CD4-positive, alpha-beta memory T cell (primary cell): ENCODE results near the gene EIF2S2. TPM values are rescaled to one million over a fixed set of nuclear protein-coding genes. Genes with fewer than 3 reads are reported as not detected.

Experiments used
- CTCF ChIA-PET: fragments of 350-600 bp; sonication (Branson Sonifier 250); formaldehyde crosslinking; loops from one replicate; lab custom pipeline; 2021; ENCODE audit warnings: inconsistent platforms; ENCODE audit not compliant: partially characterized antibody; lab: Charles Lee
- POLR2A ChIA-PET: fragments of 350-600 bp; sonication (Branson Sonifier 250); formaldehyde crosslinking; loops from one replicate; lab custom pipeline; 2021; ENCODE audit not compliant: partially characterized antibody; lab: Charles Lee
- DNase-seq, 5 donors: peaks; one replicate each; pipeline versions ENCODE4 v3.0.0 to v3.0.0-alpha.2; 2020 to 2022; ENCODE audit warnings: mixed read lengths in 1 of 5
- H3K27ac ChIP-seq: one replicate; pipeline ENCODE4 v1.7.0; 2013; ENCODE audit warnings: low read depth, low read length
- H3K27me3 ChIP-seq: 2 replicates; pipeline ENCODE4 v1.7.0; 2013; ENCODE audit warnings: mild to moderate bottlenecking, low read length, moderate library complexity; ENCODE audit not compliant: insufficient read depth
- H3K36me3 ChIP-seq: 2 replicates; pipeline ENCODE4 v1.7.0; 2013; ENCODE audit warnings: mild to moderate bottlenecking, low read length, moderate library complexity; ENCODE audit not compliant: insufficient read depth
- H3K4me1 ChIP-seq: 2 replicates; pipeline ENCODE4 v1.7.0; 2013; ENCODE audit warnings: mild to moderate bottlenecking, low read length, moderate library complexity; ENCODE audit not compliant: insufficient read depth
- H3K4me3 ChIP-seq, 2 donors: one replicate each; pipeline ENCODE4 v1.7.0; 2013; ENCODE audit warnings: low read length in 2 of 2, mild to moderate bottlenecking in 1 of 2
- H3K9me3 ChIP-seq, 2 donors: one replicate each; pipeline ENCODE4 v1.7.0; 2013; ENCODE audit warnings: low read length in 2 of 2, control low read depth in 1 of 2; ENCODE audit not compliant: control insufficient read depth in 1 of 2
- H3K27ac Mint-ChIP-seq, 7 donors: one replicate each; pipeline ENCODE4 v1.8.0; 2020 to 2021; ENCODE audit warnings: mixed read lengths in 7 of 7, mild to moderate bottlenecking in 6 of 7, inconsistent platforms in 3 of 7, moderate library complexity in 3 of 7
- H3K27me3 Mint-ChIP-seq, 2 donors: one replicate each; pipeline ENCODE4 v1.8.0; 2020 to 2021; ENCODE audit warnings: mixed read lengths in 2 of 2
- H3K36me3 Mint-ChIP-seq, 2 donors: one replicate each; pipeline ENCODE4 v1.8.0; 2020 to 2021; ENCODE audit warnings: mixed read lengths in 2 of 2, inconsistent platforms in 1 of 2, mild to moderate bottlenecking in 1 of 2
- H3K4me1 Mint-ChIP-seq, 4 donors: one replicate each; pipeline ENCODE4 v1.8.0; 2020 to 2021; ENCODE audit warnings: mixed read lengths in 4 of 4, mild to moderate bottlenecking in 1 of 4
- H3K4me3 Mint-ChIP-seq, 8 donors: one replicate each; pipeline ENCODE4 v1.8.0; 2020 to 2021; ENCODE audit warnings: mixed read lengths in 8 of 8, mild to moderate bottlenecking in 7 of 8, moderate library complexity in 6 of 8, inconsistent platforms in 3 of 8
- H3K9me3 Mint-ChIP-seq, 8 donors: one replicate each; pipeline ENCODE4 v1.8.0; 2020 to 2021; ENCODE audit warnings: mixed read lengths in 8 of 8, mild to moderate bottlenecking in 5 of 8, inconsistent platforms in 3 of 8, moderate library complexity in 1 of 8
- intact Hi-C: fragments of 100-400 bp; cut with micrococcal nuclease; formaldehyde crosslinking; loops from one replicate; pipeline ENCODE4 v1.15.1; 2023
- polyA plus RNA-seq, 2 donors: library from polyadenylated mRNA; unstranded; fragments of 300-500 nt; fragmentation: Illumina TruSeq; gene quantifications; one replicate each; pipeline ENCODE4 v1.2.3, GENCODE V29; 2021
- total RNA-seq, 2 experiments: library from RNA; stranded (reverse); gene quantifications; one replicate each; pipeline ENCODE4 v1.2.3, GENCODE V29; 2021

Gene EIF2S2
- total and polyA plus RNA-seq, 4 experiments from 2014 or later = 26.3 to 53.1 (median 43.1) TPM

GRCh38 chr20:34131491-34131890 lies 19.4 kb upstream of the EIF2S2 start:
- H3K27me3 Mint-ChIP-seq = peaks cover 0 to 2% of the 10 kb centered on the region in 2 donors
- peaks cover 0 to 2% (median 0%) of the 10 kb centered on the region in 8 donors for H3K9me3 Mint-ChIP-seq
- H3K36me3 ChIP-seq = no peaks in the 10 kb centered on the region
- intact Hi-C loops = no loop called here
- no peak overlapping the region for H3K27ac ChIP-seq
- no peak overlapping the region for H3K4me3 ChIP-seq
- H3K9me3 ChIP-seq = no peaks in the 10 kb centered on the region
- no peak for DNase-seq
- peak overlapping the region in 1 of 7 donors; percentile 35 for H3K27ac Mint-ChIP-seq
- no peaks in the 10 kb centered on the region for H3K36me3 Mint-ChIP-seq
- no peak overlapping the region for H3K4me3 Mint-ChIP-seq
- H3K4me1 Mint-ChIP-seq = peaks cover 4 to 6% (median 4%) of the 10 kb centered on the region in 4 donors
- no peaks in the 10 kb centered on the region for H3K27me3 ChIP-seq
- peaks cover 4% of the 10 kb centered on the region for H3K4me1 ChIP-seq
- ChIA-PET POLR2A (no interaction called here), CTCF (interaction anchor here (3.6 kb wide), 1 partner anchor 217 kb away, joined by 50 read pairs; no protein-coding TSS in a partner anchor)

GRCh38 chr20:34129518-34130162 lies 17.6 kb upstream of the EIF2S2 start:
- Histone ChIP-seq H3K36me3 (no peaks in the 10 kb centered on the region), H3K27ac (no peak overlapping the region), H3K9me3 (no peaks in the 10 kb centered on the region), H3K4me3 (no peak overlapping the region), H3K27me3 (no peaks in the 10 kb centered on the region), H3K4me1 (peaks cover 4% of the 10 kb centered on the region)
- no peaks in the 10 kb centered on the region for H3K36me3 Mint-ChIP-seq
- peak overlapping the region in 6 of 8 donors; percentile 3 to 77 (median 36) for H3K4me3 Mint-ChIP-seq
- ChIA-PET POLR2A (interaction anchor here (0.7 to 1.1 kb wide), 3 partner anchors 9 to 318 kb away, joined by 3 to 5 read pairs (median 3); partner anchors contain the start of genes CHMP4B and EIF2S2), CTCF (interaction anchor here (0.8 to 3.6 kb wide), 14 partner anchors 9 to 341 kb away, joined by 3 to 50 read pairs (median 4); no protein-coding TSS in a partner anchor)
- H3K27me3 Mint-ChIP-seq = peaks cover 4 to 6% of the 10 kb centered on the region in 2 donors
- peaks cover 0 to 2% (median 0%) of the 10 kb centered on the region in 8 donors for H3K9me3 Mint-ChIP-seq
- no peak overlapping the region for H3K27ac Mint-ChIP-seq
- peaks cover 4 to 6% (median 4%) of the 10 kb centered on the region in 4 donors for H3K4me1 Mint-ChIP-seq
- peak; percentile 65 to 74 (median 71) for DNase-seq
- intact Hi-C loops = loop anchor here (1.0 to 5.0 kb wide), 7 partner anchors 17 to 1227 kb away; partner anchors contain the start of gene EIF2S2

GRCh38 chr20:34127792-34128191 lies 15.7 kb upstream of the EIF2S2 start:
- Mint-ChIP-seq H3K4me3 (no peak overlapping the region), H3K27ac (peak overlapping the region in 1 of 7 donors; percentile 47), H3K9me3 (peaks cover 0 to 2% (median 0%) of the 10 kb centered on the region in 8 donors), H3K4me1 (peaks cover 4 to 6% (median 4%) of the 10 kb centered on the region in 4 donors), H3K36me3 (no peaks in the 10 kb centered on the region), H3K27me3 (peaks cover 6 to 8% of the 10 kb centered on the region in 2 donors)
- DNase-seq = no peak
- Histone ChIP-seq H3K9me3 (no peaks in the 10 kb centered on the region), H3K27me3 (no peaks in the 10 kb centered on the region), H3K4me3 (no peak overlapping the region), H3K4me1 (peaks cover 4% of the 10 kb centered on the region), H3K36me3 (no peaks in the 10 kb centered on the region), H3K27ac (no peak overlapping the region)
- intact Hi-C loops = loop anchor here (2.0 to 5.0 kb wide), 2 partner anchors 15 to 1225 kb away; partner anchors contain the start of gene EIF2S2
- CTCF ChIA-PET = interaction anchor here (1.1 to 3.6 kb wide), 4 partner anchors 59 to 333 kb away, joined by 3 to 50 read pairs (median 4); no protein-coding TSS in a partner anchor
- POLR2A ChIA-PET = no interaction called here

- Histone ChIP-seq H3K4me3 (no peak overlapping the region), H3K9me3 (no peaks in the 10 kb centered on the region), H3K36me3 (no peaks in the 10 kb centered on the region), H3K27ac (no peak overlapping the region), H3K4me1 (peaks cover 4% of the 10 kb centered on the region), H3K27me3 (no peaks in the 10 kb centered on the region)
- ChIA-PET CTCF (interaction anchor here (0.7 to 1.2 kb wide), 3 partner anchors 33 to 210 kb away, joined by 3 read pairs; no protein-coding TSS in a partner anchor), POLR2A (no interaction called here)
- no peaks in the 10 kb centered on the region for H3K9me3 Mint-ChIP-seq
- H3K36me3 Mint-ChIP-seq = no peaks in the 10 kb centered on the region
- H3K27me3 Mint-ChIP-seq = peaks cover 6 to 8% of the 10 kb centered on the region in 2 donors
- no peak for DNase-seq
- intact Hi-C loops = loop anchor here (5.0 kb wide), 1 partner anchor 1222 kb away; no protein-coding TSS in a partner anchor
- no peak overlapping the region for H3K27ac Mint-ChIP-seq
- no peak overlapping the region for H3K4me3 Mint-ChIP-seq
- peaks cover 3 to 4% (median 4%) of the 10 kb centered on the region in 4 donors for H3K4me1 Mint-ChIP-seq
These were observed 12.6 kb upstream of the EIF2S2 start for GRCh38 chr20:34124469-34125249.

- H3K9me3 ChIP-seq = no peaks in the 10 kb centered on the region
- H3K36me3 Mint-ChIP-seq = no peaks in the 10 kb centered on the region
- H3K27ac ChIP-seq = no peak overlapping the region
- H3K4me3 ChIP-seq = no peak overlapping the region
- POLR2A ChIA-PET = no interaction called here
- H3K27me3 ChIP-seq = no peaks in the 10 kb centered on the region
- no peaks in the 10 kb centered on the region for H3K4me1 Mint-ChIP-seq
- no peak for DNase-seq
- H3K27me3 Mint-ChIP-seq = peaks cover 6 to 10% of the 10 kb centered on the region in 2 donors
- no peak overlapping the region for H3K4me3 Mint-ChIP-seq
- no peak overlapping the region for H3K27ac Mint-ChIP-seq
- intact Hi-C loops = no loop called here
- CTCF ChIA-PET = no interaction called here
- H3K9me3 Mint-ChIP-seq = no peaks in the 10 kb centered on the region
- H3K36me3 ChIP-seq = no peaks in the 10 kb centered on the region
- H3K4me1 ChIP-seq = no peaks in the 10 kb centered on the region
These were observed 11.3 kb upstream of the EIF2S2 start for GRCh38 chr20:34123309-34123708.

- H3K27me3 ChIP-seq = no peaks in the 10 kb centered on the region
- no peak overlapping the region for H3K4me3 ChIP-seq
- no peaks in the 10 kb centered on the region for H3K4me1 ChIP-seq
- no peak overlapping the region for H3K27ac ChIP-seq
- CTCF ChIA-PET = interaction anchor here (1.5 kb wide), 1 partner anchor 207 kb away, joined by 3 read pairs; no protein-coding TSS in a partner anchor
- Mint-ChIP-seq H3K4me1 (no peaks in the 10 kb centered on the region), H3K9me3 (no peaks in the 10 kb centered on the region), H3K4me3 (no peak overlapping the region), H3K27me3 (peaks cover 6 to 8% of the 10 kb centered on the region in 2 donors), H3K36me3 (no peaks in the 10 kb centered on the region), H3K27ac (no peak overlapping the region)
- no peaks in the 10 kb centered on the region for H3K36me3 ChIP-seq
- intact Hi-C loops = no loop called here
- H3K9me3 ChIP-seq = no peaks in the 10 kb centered on the region
- DNase-seq = no peak
- POLR2A ChIA-PET = no interaction called here
These were observed 10.4 kb upstream of the EIF2S2 start for GRCh38 chr20:34122274-34122980.
